HG03095 (cell line): ENCODE measurements around the gene GDNF.

Experiments
- ATAC-seq: cut with Tn5 transposase; IDR thresholded peaks from one replicate; pipeline ENCODE4 v1.9.1; 2021; ENCODE audit warnings: moderate library complexity; ENCODE audit not compliant: unreplicated experiment

GDNF gene

GRCh38 chr5:37847978-37848425 is 8.2 kb upstream of the GDNF start:
- ATAC-seq = peak; percentile 69

GRCh38 chr5:37846786-37847310 is 7.0 kb upstream of the GDNF start:
- ATAC-seq = no peak

- ATAC-seq = no peak
Observed at GRCh38 chr5:37844009-37844408, 4.2 kb upstream of the GDNF start.

GRCh38 chr5:37842048-37842447 is 2.2 kb upstream of the GDNF start:
- ATAC-seq = no peak

GRCh38 chr5:37841203-37841602 is 1.4 kb upstream of the GDNF start:
- ATAC-seq = no peak

GRCh38 chr5:37840053-37841034 is 503 bp upstream of the GDNF start:
- no peak for ATAC-seq

GRCh38 chr5:37838933-37839341 is 904 bp downstream of the GDNF start:
- no peak for ATAC-seq

- ATAC-seq = no peak
Observed at GRCh38 chr5:37838152-37838932, 1.5 kb downstream of the GDNF start.

- ATAC-seq = no peak
Observed at GRCh38 chr5:37837414-37838032, 2.3 kb downstream of the GDNF start.

- no peak for ATAC-seq
Observed at GRCh38 chr5:37836592-37837413, 3.0 kb downstream of the GDNF start.

GRCh38 chr5:37836235-37836591 is 3.6 kb downstream of the GDNF start:
- ATAC-seq = no peak

- ATAC-seq = no peak
Observed at GRCh38 chr5:37835380-37835973, 4.4 kb downstream of the GDNF start.

GRCh38 chr5:37834542-37835379 is 5.1 kb downstream of the GDNF start:
- no peak for ATAC-seq

- no peak for ATAC-seq
Observed at GRCh38 chr5:37833990-37834389, 5.9 kb downstream of the GDNF start.

- ATAC-seq = no peak
Observed at GRCh38 chr5:37831821-37832534, 7.9 kb downstream of the GDNF start.

GRCh38 chr5:37830348-37830747 is 9.5 kb downstream of the GDNF start:
- ATAC-seq = no peak

- no peak for ATAC-seq
Observed at GRCh38 chr5:37825334-37825915, 14.4 kb downstream of the GDNF start.
